Measurements from ENCODE around the gene LRATD1. TPM values are rescaled to one million over a fixed set of nuclear protein-coding genes. Genes with fewer than 3 reads are reported as not detected.

Gene LRATD1
- total and polyA plus RNA-seq, 10 of the 15 experiments (the other 5 are each of a cell fraction or from before 2014, with no cell fraction given) = 0.02 TPM; not detected in 9

DNA sequence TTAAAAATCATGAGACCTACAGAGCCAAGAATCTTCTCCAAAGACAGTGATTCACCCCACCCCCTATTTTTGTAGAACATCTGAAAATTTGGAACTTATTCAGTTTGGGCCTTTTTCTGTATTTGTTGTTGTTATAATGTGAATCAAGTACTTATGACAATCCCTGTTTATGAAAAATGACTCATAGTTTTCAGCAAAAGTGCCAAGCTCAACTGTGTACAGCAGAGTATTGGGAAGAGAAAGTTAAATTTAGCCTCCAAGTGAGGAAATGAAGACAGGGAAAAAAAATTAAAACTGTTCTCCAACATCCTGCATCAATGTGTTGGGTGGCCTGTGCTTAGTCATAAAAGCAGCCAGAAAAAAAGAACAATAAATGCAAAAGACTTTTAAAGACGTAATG, 46.2 kb downstream of the LRATD1 start:
- WGBS (ENCODE audit: insufficient coverage, insufficient replicate concordance, low lambda C conversion rate, missing lambda C conversion rate) = 0% methylated on average over 1 of the region's 1 CpG
- no peak overlapping the region for H2AFZ ChIP-seq (ENCODE audit: control insufficient read depth, low read depth, low read length)
- H3K9me3 ChIP-seq (replicated peaks; ENCODE audit: control insufficient read depth, insufficient read depth, low read length) = no peaks in the 10 kb centered on the region
- ChIA-PET POLR2A (no interaction called here), RAD21 (ENCODE audit: unreplicated experiment) (no interaction called here), CTCF (no interaction called here), SMC1A (ENCODE audit: uncharacterized antibody, unreplicated experiment) (no interaction called here)
- H3K9ac ChIP-seq (ENCODE audit: control insufficient read depth, insufficient read depth, low read length) = no peak overlapping the region
- H3K36me3 ChIP-seq (ENCODE audit: control insufficient read depth in 2 of 2, insufficient read depth in 2 of 2, low read length in 1 of 2) = no peaks in the 10 kb centered on the region
- intact Hi-C loops (cut with micrococcal nuclease; ENCODE audit: unreplicated experiment) (no loop called here), in situ Hi-C loops (cut with MboI) (no loop called here)
- BruUV-seq (replicated peaks) = no TSS peak
- no peak for TF ChIP-seq ZNF24 (IDR thresholded peaks at IDR 0.05)
- H3K27me3 ChIP-seq (replicated peaks in 1 of 2; ENCODE audit: control insufficient read depth in 2 of 2, insufficient read depth in 2 of 2, low read length in 1 of 2) = no peaks in the 10 kb centered on the region
- H3K79me2 ChIP-seq (ENCODE audit: control insufficient read depth, insufficient read depth, low read length) = no peaks in the 10 kb centered on the region
- no peak overlapping the region for H3K4me3 ChIP-seq
- H3K27ac ChIP-seq (ENCODE audit: control insufficient read depth, insufficient read depth) = no peak overlapping the region
- no peaks in the 10 kb centered on the region for H4K20me1 ChIP-seq (ENCODE audit: control insufficient read depth, insufficient read depth)
- no peaks in the 10 kb centered on the region for H3K4me1 ChIP-seq (ENCODE audit: control insufficient read depth, insufficient read depth, low read length)
- FAIRE-seq (no peak), ATAC-seq (no peak), DNase-seq (ENCODE audit: low read depth, low spot score) (no peak)
- H3K4me2 ChIP-seq (ENCODE audit: control insufficient read depth, insufficient read depth) = no peak overlapping the region

DNA sequence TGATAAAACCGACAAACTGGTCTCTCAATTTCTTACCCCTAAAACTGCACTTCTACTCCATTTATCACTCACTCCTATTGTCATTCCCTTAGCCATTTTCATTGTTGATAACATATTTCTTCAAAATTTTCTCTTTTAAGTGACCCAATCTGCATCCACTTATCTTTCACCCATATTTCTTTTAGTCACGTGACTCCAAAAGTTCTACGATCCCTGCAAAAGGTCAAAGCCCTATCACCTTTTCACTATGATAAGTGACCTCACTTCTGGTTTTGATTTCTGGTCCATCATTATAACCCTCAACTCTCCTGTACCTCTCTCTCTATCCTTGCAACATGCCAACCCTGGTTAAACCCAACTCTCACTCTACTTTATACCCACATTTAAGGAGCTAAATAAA, 49.1 kb downstream of the LRATD1 start:
- RAD21 ChIA-PET (ENCODE audit: unreplicated experiment) = no interaction called here
- Histone ChIP-seq H3K36me3 (ENCODE audit: control insufficient read depth in 2 of 2, insufficient read depth in 2 of 2, low read length in 1 of 2) (no peaks in the 10 kb centered on the region), H2AFZ (ENCODE audit: control insufficient read depth, low read depth, low read length) (no peak overlapping the region), H3K4me1 (ENCODE audit: control insufficient read depth, insufficient read depth, low read length) (no peaks in the 10 kb centered on the region), H3K4me3 (no peak overlapping the region), H3K9me3 (replicated peaks; ENCODE audit: control insufficient read depth, insufficient read depth, low read length) (no peaks in the 10 kb centered on the region), H4K20me1 (ENCODE audit: control insufficient read depth, insufficient read depth) (no peaks in the 10 kb centered on the region), H3K4me2 (ENCODE audit: control insufficient read depth, insufficient read depth) (no peak overlapping the region), H3K27me3 (replicated peaks in 1 of 2; ENCODE audit: control insufficient read depth in 2 of 2, insufficient read depth in 2 of 2, low read length in 1 of 2) (no peaks in the 10 kb centered on the region), H3K79me2 (ENCODE audit: control insufficient read depth, insufficient read depth, low read length) (no peaks in the 10 kb centered on the region), H3K9ac (ENCODE audit: control insufficient read depth, insufficient read depth, low read length) (no peak overlapping the region), H3K27ac (ENCODE audit: control insufficient read depth, insufficient read depth) (no peak overlapping the region)
- ATAC-seq = no peak
- intact Hi-C loops (cut with micrococcal nuclease; ENCODE audit: unreplicated experiment) (no loop called here), in situ Hi-C loops (cut with MboI) (no loop called here)
- CTCF ChIA-PET = no interaction called here
- 33% methylated on average over 3 of the region's 3 CpGs for WGBS (ENCODE audit: insufficient coverage, insufficient replicate concordance, low lambda C conversion rate, missing lambda C conversion rate)
- DNase-seq (ENCODE audit: low read depth, low spot score) = no peak
- SMC1A ChIA-PET (ENCODE audit: uncharacterized antibody, unreplicated experiment) = no interaction called here
- BruUV-seq (replicated peaks) = no TSS peak
- no peak for FAIRE-seq
- POLR2A ChIA-PET = no interaction called here
- TF ChIP-seq, protein P1, sequence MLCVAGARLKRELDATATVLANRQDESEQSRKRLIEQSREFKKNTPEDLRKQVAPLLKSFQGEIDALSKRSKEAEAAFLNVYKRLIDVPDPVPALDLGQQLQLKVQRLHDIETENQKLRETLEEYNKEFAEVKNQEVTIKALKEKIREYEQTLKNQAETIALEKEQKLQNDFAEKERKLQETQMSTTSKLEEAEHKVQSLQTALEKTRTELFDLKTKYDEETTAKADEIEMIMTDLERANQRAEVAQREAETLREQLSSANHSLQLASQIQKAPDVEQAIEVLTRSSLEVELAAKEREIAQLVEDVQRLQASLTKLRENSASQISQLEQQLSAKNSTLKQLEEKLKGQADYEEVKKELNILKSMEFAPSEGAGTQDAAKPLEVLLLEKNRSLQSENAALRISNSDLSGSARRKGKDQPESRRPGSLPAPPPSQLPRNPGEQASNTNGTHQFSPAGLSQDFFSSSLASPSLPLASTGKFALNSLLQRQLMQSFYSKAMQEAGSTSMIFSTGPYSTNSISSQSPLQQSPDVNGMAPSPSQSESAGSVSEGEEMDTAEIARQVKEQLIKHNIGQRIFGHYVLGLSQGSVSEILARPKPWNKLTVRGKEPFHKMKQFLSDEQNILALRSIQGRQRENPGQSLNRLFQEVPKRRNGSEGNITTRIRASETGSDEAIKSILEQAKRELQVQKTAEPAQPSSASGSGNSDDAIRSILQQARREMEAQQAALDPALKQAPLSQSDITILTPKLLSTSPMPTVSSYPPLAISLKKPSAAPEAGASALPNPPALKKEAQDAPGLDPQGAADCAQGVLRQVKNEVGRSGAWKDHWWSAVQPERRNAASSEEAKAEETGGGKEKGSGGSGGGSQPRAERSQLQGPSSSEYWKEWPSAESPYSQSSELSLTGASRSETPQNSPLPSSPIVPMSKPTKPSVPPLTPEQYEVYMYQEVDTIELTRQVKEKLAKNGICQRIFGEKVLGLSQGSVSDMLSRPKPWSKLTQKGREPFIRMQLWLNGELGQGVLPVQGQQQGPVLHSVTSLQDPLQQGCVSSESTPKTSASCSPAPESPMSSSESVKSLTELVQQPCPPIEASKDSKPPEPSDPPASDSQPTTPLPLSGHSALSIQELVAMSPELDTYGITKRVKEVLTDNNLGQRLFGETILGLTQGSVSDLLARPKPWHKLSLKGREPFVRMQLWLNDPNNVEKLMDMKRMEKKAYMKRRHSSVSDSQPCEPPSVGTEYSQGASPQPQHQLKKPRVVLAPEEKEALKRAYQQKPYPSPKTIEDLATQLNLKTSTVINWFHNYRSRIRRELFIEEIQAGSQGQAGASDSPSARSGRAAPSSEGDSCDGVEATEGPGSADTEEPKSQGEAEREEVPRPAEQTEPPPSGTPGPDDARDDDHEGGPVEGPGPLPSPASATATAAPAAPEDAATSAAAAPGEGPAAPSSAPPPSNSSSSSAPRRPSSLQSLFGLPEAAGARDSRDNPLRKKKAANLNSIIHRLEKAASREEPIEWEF (IDR thresholded peaks at IDR 0.05; ENCODE audit: insufficient replicate concordance, low read depth, low read length) = no peak
- TF ChIP-seq BHLHE40 (IDR thresholded peaks at IDR 0.05; ENCODE audit: borderline replicate concordance in 1 of 2, low read depth in 2 of 2, low read length in 1 of 2) (0 out of 4 replicates have a peak, but pooled peaks of 1 of the 2 experiments have one; percentile 7), TCF7 (IDR thresholded peaks at IDR 0.05; ENCODE audit: borderline replicate concordance) (no peak)
- TF ChIP-seq, protein P2, sequence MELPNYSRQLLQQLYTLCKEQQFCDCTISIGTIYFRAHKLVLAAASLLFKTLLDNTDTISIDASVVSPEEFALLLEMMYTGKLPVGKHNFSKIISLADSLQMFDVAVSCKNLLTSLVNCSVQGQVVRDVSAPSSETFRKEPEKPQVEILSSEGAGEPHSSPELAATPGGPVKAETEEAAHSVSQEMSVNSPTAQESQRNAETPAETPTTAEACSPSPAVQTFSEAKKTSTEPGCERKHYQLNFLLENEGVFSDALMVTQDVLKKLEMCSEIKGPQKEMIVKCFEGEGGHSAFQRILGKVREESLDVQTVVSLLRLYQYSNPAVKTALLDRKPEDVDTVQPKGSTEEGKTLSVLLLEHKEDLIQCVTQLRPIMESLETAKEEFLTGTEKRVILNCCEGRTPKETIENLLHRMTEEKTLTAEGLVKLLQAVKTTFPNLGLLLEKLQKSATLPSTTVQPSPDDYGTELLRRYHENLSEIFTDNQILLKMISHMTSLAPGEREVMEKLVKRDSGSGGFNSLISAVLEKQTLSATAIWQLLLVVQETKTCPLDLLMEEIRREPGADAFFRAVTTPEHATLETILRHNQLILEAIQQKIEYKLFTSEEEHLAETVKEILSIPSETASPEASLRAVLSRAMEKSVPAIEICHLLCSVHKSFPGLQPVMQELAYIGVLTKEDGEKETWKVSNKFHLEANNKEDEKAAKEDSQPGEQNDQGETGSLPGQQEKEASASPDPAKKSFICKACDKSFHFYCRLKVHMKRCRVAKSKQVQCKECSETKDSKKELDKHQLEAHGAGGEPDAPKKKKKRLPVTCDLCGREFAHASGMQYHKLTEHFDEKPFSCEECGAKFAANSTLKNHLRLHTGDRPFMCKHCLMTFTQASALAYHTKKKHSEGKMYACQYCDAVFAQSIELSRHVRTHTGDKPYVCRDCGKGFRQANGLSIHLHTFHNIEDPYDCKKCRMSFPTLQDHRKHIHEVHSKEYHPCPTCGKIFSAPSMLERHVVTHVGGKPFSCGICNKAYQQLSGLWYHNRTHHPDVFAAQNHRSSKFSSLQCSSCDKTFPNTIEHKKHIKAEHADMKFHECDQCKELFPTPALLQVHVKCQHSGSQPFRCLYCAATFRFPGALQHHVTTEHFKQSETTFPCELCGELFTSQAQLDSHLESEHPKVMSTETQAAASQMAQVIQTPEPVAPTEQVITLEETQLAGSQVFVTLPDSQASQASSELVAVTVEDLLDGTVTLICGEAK (IDR thresholded peaks at IDR 0.05; ENCODE audit: borderline replicate concordance) = no peak
